ENCODE results near the gene ZNF506.
"Not testable (repeated sequence)": the region's sequence is repeated elsewhere in the genome, so short reads cannot be mapped to it uniquely, and the experiment has no call there.

Gene ZNF506

DNA sequence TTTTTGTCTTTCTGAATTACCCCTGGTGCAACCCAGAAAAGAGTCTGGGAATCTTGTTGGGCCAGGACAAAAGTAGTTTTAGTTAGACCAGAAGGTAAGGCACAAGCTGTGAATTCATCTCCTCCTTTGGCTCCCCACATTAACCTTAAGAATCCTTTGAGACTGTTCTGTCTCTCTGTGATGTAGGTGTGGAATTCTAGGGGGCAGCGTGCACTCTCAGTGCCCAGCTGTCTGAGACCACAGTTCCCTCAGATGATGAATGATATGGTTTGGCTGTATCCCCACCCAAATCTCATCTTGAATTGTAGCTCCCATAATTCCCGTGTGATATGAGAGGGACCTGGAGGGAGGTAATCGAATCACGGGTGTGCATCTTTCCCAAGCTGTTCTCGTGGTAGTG lies 43.9 kb downstream of the ZNF506 start:
- DNase-seq = no peak

DNA sequence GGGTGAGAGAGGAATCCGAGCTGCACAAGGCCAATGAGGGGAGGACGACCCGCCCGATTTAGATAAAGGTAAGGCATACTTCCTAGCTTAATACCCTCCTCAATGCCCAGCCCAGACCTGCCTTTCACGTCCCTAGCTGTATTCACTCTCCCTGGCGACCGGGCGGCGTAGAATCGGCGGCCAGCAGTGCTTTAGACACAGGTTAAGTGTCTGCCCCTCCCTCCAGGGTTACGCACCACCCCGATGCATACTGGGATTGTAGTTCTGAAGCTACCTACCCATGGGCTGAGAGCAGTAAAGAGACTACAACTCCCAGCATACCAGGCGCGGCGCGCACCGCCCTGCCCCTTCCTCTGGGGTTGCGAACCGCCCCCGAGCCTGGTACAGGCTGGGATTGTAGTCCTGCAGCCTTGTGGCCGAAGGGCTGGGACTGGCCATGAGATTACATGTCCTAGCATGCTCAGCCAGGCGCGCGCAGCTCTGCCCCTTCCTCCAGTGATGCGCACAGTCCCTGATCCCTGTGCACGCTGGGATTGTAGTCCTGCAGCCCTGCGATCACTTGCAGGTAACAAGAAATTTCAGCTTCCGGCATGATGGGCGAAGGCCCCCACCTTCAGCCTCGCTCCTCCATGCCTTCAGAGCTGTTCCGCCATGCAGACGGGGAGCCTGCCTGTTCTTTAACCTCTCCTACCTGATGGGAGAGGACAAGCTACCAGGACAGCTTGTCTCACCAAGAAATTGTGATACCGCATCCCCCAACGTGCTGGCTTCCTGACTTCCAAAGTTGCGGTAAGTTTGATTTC lies 45.1 kb downstream of the ZNF506 start:
- DNase-seq = peak; percentile 93

DNA sequence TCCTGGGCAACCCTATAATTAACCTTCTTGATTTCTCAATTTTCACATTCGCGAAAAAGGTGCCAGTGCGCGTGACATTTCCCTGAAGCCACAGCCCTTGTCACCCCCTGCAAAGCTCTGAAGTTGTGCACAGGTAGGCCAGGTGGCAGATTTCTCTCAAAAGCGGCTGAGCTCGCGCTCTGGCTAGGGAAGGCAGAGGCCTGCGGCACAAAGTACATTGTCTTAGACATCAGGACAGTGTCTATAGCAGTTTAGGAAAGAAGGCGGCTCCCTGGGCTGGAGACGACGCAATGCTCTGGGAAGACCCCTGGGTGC lies 45.7 kb downstream of the ZNF506 start:
- no peak for DNase-seq

DNA sequence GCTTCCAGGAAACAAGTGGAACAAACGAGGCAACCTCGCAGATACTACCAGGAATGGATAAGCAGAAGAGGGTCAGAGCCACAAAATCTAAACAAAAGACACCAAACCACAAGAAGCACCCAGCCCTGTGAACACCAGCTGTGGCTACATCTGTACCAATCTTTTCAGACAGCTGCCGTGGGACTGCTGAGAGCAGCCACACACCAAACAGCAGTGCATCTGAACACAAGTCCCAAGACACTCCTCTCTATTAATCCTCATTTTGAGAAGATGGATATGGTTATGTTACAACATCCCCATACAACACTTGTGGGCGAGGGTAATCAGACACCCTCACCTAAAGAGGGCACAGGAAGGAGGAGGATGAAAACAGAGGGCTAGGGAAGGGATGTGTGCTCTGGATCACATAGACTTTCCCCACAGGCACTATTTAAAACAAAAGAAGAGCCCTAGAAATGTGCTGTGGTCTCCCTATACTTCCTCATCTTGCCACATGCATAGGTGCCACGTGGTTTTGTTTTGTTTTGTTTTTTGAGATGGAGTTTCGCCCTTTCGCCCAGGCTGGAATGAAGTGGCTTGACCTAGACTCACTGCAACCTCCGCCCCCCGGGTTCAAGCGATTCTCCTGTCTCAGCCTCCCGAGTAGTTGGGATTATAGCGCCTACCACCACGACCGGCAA lies 47.1 kb downstream of the ZNF506 start:
- DNase-seq = no peak

DNA sequence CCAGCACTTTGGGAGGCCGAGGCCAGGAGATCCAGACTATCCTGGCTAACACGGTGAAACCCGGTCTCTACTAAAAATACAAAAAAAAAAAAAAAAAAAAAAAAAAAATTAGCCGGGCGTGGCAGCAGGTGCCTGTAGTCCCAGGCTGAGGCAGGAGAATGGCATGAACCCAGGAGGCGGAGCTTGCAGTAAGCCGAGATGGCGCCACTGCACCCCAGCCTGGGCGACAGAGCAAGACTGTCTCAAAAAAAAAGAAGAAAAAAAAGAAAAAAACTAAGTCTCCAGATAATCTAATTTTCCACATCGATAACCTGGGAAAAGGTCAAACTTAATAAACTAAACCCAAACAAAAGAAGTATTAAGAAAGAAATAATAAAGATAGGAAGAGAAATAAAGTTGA lies 49.6 kb downstream of the ZNF506 start:
- DNase-seq = not testable (repeated sequence)

DNA sequence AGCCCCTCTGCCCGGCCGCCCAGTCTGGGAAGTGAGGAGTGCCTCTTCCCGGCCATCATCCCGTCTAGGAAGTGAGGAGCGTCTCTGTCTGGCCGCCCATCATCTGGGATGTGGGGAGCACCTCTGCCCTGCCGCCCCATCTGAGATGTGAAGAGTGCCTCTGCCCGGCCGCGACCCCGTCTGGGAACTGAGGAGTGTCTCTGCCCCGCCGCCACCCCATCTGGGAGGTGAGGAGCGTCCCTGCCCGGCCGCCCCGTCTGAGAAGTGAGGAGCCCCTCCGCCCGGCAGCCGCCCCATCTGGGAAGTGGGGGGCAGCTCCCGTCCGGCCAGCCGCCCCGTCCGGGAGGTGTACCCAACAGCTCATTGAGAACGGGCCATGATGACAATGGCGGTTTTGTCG lies 51.6 kb downstream of the ZNF506 start:
- not testable (repeated sequence) for DNase-seq

DNA sequence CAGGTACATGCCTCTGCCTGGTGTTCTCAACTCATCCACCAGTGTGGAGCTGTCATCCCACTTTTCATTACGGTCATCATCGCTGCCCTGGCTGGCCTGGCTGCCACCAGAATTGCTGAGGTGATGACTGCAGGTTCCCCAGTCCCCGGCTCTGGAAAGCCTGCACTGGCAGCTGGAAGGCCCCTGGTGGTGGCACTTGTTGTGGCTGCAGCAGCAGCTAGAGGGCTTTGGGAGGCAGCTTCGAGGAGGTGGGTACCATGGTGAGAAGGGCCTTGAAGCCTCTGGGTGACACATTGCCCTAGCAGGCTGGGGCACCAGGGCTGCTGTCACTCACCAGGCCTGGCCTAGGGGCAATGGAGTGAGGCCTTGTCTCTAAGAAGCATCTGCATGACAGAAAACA lies 63.4 kb downstream of the ZNF506 start:
- no peak for DNase-seq

DNA sequence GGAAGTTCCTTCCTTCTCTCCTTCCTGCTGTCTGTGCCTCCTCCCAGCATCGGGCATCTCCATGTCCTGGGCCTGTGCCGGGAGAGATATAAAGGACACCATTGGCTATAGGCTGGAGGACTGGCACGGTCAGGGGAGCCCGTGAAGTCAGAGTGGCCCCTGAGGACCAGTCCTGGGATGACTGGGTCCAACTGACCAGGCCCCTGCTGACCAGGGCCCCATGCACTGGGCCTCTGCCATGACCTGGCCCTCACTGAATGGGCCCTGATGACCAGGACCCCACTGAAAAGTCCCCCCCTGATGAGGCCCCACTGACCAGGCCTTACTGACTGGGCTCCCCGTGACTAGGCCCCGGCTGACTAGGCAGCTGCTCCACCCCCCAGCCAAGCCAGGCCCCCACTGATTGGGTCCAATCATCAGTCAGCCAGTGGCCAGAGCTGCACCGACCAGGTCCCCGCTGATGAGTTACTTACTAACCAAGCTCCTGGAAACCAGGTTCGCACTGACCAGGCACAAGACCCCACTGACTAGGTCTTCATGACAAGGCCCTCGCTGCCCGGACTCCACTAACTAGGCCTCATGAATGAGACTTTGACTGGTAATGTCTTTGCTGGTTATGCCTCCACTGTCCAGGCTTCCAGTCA lies 68.7 kb downstream of the ZNF506 start:
- DNase-seq = no peak

DNA sequence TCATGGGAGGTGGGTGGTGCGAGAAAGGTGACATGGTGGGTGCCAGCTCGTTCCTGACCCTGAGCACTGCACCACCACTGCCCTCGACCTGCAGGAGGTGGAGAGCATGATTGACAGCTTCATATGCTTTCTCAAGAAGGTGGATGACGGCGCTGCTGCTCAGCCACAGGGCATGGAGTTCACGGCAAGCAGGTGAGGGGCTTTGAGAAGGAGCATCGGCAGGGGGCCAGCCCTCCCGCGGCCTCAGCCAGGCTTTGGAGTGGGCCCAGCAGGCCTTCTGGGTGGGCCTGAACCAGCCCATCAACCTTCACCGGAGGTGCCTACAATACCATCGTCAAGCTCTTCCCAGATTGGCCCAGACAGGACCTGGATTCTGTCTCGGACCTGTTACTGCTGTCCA lies 69.7 kb downstream of the ZNF506 start:
- DNase-seq = no peak

DNA sequence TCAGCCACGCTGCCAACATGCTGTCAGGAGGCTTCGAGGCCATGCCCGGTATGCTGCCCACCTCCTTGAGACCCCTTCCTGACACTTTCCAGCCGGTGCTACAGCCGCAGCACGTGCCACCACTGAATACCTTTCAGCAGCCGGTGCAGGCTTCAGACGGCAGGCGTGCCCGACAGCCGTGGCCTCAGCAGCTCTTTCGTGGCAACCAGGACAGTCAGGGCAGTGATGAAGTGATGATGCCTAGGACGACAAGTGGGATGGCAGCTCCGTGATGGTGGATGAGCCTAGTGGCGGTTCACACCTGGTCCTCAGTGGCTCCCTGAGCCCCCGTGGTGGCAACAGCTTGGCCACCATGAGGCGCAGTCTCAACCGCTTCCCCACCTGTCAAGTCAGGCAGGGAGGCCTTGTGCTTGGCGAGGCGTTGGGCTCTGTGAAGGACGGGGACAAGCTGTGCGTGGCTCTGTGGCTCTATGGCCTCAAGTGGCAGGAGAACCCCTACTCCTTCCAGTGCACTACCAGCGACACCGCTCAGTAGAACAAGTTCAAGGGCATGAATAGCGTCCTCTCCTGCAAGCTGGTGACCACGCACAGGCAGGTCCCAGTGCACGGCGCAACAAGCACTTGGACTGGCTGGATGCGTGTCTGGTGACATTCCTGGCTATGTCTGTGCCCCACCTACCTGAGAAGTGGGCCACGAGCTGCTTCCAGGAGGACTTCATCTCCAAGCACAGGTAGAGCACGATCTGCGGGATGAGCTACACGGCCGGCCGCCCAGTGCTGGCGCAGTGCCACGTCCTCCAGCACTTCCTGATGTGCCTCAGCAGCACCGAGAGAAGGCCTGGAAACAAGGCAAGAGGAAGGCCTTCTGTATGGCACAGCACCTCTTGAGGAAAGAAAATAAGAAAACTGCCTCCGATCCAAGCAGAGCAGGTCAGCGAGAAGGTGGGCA lies 70.4 kb downstream of the ZNF506 start:
- no peak for DNase-seq

DNA sequence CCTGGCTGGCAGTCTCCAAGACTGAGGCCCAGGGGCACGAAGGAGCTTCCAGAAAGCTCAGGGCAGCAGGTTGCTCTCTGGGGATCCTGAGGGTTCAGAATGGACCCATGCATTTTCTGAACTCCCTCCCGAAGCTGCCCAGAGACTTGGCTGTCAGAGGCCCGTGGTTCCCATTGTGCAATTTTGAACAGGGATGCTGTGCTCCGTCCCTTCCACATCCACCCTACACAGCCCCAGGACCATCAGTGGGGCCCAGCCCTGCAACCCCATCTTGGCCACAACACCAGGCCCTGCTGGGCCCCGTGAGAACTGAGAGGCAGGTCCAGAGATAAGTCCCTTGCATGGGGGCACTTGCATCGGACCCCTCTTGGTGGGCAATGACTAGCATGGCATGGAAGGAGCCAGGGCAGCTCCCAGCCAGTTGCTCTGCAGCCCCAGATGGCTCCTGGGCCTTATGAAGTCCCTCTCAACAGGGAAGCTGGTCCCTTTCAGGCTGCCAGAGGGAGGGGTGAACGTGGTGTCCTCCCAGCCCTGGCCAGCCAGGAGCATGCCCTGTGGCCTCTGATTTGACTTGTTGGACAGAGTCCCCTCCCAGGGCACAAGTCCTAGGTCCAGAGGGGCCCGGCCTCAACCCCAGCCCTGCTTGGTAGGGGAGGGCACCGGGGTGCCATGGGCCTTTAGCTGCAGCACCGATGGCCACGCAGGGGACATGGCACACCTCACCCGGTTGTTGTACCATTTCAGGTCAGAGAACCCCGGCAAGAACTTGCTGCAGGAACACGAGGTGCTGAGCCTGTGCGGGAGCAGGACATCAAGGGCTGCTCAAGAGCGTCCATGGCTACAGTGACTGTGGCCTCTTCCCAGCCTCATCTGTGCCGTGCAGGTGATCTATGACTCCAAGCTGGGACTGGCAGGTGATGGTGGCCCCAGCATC lies 71.4 kb downstream of the ZNF506 start:
- DNase-seq = no peak

DNA sequence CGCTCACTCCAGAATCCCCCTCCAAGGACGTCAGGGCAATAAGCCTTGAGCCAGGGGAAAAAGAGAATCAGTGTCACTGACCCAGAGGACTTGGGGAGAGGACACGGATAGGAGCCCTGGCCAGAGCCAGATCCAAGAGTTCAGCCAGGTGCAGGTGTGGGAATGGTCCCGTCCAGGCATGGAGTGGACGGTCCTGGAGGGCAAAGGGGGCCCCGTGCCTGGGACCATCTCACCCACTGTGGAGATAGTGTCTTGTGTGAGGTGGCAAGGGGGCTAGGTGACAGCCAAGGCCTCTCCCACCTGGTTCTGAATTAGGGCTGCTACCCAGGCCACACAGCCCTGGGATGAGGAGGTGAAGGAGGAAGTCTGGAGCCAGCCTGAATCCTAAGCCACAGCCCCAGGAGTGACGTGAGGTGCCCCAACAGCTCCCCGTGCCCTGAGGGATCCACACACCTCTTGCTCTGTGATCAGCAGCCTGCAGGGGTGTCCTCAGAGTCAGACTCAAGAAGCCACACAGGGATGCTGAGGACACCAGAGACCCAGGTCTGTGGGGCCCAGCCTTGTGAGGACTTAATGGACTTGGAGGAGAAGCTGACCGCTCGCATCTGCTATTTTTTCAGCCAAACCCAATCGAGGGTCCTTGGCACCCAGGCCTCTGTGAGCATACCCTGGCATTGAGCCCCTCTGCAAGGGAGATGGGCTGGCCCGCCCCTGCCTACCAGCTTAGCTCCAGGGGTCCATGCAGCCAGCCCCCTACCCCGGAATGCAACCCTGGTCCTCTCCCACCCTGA lies 72.2 kb downstream of the ZNF506 start:
- no peak for DNase-seq

DNA sequence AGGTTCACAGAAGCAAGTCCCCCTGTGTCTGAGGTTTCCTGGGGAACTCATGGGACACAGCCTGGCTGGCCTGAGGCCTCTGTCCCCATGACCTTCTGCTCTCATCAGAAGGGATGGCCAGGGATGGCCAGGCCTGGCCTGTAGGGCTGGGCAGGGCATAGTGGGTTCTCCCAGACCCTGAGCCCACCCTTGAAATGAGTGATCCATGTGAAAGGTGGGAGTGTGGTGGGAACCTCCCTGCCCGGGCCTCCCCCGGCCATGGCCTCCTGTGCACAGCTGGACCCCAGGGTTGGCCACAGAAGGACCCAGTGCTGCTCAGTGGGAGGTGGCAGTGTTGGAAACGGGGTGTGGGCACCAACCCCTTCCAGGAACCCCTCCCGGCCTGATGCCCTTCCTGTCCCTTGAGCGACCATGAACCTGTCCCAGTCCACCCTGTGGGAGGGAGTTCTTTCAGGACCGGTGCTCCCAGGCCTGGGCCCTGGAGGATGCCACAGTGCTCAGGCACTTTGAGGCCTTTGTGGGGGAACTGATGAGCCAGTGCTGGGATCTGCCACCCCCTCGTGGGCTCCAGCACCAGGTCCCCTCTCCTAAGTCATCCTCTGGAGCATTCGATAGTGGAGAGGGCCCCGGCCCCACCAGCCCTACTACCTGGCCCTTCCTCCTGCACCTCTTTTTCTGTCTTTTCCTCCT lies 73.2 kb downstream of the ZNF506 start:
- DNase-seq = no peak

DNA sequence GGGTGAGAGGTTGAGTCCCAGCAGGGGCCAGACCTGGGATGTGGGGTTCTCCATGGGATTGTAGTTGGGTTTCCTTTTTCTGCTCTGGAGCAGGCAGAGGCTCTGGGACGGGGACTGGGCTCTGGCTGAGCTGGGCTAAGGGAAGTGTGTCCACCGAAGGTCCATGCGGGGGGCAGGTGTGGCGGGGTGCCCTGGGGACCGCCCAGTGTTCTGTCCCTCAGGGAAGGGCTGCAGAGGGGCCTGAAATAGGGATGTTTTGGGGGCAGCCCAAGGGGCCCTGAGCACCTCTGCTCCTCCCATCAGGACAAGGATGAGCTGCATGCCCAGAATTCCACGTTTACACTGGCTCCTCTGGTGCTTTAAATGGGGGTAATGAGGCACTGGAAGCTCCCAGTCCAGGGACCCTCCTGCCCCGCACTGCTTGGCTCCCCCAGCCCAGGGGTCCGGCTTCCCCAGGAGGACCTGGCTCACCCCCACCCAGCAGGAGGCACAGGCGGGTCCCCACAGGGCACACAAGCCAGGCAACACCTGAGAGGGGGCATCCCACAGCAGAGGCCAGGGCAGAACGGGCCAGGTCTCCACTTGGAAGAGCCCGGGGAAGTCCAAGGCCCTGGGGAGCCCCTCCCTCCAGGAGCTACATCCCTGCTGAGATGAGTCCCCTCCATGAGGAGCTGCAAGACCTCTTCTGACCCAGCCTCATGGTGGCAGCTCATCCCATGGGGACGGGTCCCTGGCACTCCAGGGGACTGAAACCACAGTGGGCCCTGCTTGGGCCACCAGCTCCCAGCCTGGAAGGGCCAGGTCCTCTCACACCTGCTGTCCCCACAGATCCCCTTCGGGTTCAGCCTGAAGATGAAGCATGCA lies 74.0 kb downstream of the ZNF506 start:
- no peak for DNase-seq

DNA sequence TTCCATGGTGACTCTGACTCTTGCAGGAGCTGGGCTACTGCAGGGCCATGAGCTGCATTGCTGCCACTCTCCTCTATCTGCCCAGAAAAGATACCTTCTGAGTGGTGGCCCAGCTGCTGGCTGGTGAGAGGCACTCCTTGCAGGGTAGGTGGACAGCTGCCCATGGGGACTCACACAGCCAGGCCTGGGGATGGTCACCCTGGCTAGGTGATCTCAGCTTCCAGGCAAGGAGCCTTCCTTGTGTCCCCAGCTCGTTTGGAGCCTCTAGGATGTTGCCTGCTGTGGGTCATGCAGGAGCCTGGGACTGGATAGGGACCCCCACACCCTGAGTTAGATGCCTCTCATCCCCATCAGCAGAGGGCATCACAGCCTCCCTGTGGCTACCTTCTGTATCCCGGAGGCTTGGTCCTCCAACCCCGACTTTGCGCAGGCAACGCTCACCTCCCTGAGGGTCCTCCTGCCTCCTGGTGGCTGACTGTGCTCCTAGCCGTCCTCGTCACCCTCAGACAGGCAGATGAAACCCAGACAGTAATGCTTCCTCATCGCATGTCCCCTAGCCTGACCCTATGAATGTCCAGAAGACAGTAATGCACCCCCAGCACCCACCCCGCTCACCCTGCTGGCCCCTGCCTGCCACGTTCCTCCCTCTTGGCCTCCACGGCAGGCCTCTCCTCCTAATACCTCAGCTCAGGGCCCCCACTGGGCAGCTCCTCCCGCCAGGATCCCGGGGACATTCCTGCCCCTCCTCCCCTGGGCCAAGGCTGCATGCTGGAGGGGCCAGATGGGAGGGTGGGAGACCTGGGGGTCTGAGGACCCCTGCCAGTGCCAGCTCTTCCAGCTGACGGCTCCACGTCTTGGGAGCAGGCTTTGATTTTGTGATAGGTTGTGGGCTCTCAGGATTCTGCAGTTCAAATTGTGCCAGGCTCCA lies 75.0 kb downstream of the ZNF506 start:
- DNase-seq = no peak

DNA sequence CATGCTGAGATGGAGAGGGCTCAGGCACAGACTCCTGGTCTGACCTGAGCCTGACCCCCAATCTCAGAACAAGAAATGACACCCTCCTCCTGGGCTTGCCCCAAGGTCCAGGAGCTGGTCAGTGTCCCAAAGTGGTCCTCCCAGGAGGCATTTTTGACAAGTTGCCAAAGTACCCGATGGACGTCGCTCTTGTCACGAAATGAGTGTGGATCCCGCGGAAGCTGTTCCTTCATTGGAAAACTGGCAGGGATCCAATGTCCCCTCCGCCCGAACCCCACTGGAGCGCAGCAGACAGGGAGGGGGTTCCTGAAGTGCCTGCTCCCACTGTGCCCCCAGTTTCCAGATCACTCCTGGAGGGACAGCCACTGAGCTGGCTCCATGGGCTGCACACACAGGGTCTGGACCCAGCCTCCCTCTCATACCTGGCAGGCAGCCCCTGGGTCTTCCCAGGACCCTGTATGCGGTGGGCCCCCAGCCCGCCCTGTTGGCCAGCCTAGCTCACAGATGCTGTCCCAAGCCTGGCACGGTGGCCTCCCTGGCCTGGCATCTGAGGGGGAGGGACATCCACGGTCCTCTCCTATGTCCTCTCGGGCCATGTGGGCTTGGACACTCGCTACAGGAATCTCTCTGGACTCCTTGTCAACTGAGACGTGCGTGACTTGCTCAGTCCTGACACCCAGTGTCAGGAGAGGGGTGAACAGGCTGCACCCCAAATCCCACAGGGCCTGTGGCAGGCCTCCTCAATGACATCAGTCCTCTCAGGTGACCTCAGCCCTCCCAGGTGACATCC lies 75.9 kb downstream of the ZNF506 start:
- peak; percentile 9 for DNase-seq

DNA sequence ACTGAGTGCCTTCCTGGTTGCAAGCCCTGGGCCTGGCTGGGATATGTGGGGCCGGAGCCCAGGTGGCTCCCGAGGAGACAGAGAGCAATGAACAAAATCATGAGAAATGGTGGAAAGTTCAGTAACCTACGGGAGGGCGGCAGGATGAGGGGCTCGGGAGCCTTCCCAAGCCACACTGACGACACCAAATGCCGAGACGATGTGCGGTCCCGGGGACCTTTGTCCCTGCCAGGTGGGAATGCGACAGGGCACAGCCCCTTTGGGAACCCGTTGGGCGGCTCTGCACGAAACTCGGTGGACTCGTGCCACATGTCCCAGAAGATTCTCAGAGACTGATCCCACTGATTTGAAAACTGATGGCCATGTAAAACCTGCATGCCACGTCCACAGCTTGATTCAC lies 76.9 kb downstream of the ZNF506 start:
- no peak for DNase-seq
